HepG2 (cell line): ENCODE measurements around the gene POLA2.

Source experiments
- BHLHE40 ChIP-seq: IDR thresholded peaks from 2 replicates; pipeline ENCODE4 v1.6.1; 2011; ENCODE audit warnings: low read length, improper control_type of control experiment
- FOSL1 ChIP-seq: sonication (generic); formaldehyde crosslinking; IDR thresholded peaks from 2 replicates; pipeline ENCODE4 v1.9.0; 2021; ENCODE audit warnings: missing genetic modification reagents, borderline replicate concordance
- GTF3A ChIP-seq: sonication (generic); formaldehyde crosslinking; conservative IDR thresholded peaks from 2 replicates; pipeline ENCODE4 v1.4.0; 2020; ENCODE audit warnings: mild to moderate bottlenecking, missing genetic modification reagents
- MAZ ChIP-seq, 2 experiments: sonication (generic) in 1 of 2; formaldehyde crosslinking in 1 of 2; IDR thresholded peaks; 2 replicates each; pipeline versions ENCODE4 v1.5.0 to v1.6.1; 2012 to 2020; ENCODE audit warnings: low read depth in 2 of 2, mild to moderate bottlenecking in 2 of 2, borderline replicate concordance in 1 of 2, improper control_type of control experiment in 1 of 2, low read length in 1 of 2, missing genetic modification reagents in 1 of 2, moderate library complexity in 1 of 2
- NR3C1 ChIP-seq: sonication (generic); formaldehyde crosslinking; IDR thresholded peaks from 2 replicates; pipeline ENCODE4 v1.4.0; 2020; ENCODE audit warnings: missing genetic modification reagents
- PRPF4 ChIP-seq: fragments of 200-400 bp; formaldehyde crosslinking; IDR thresholded peaks from 2 replicates; pipeline ENCODE4 v1.6.1; 2016; ENCODE audit warnings: low read length, low read depth; ENCODE audit not compliant: poor library complexity, severe bottlenecking
- REST ChIP-seq, 2 experiments: IDR thresholded peaks; 2 replicates each; pipeline ENCODE4 v1.6.1; 2011 to 2012; ENCODE audit warnings: low read length in 2 of 2, borderline replicate concordance in 1 of 2, low read depth in 1 of 2, mild to moderate bottlenecking in 1 of 2, moderate library complexity in 1 of 2
- STAT6 ChIP-seq: sonication (generic); formaldehyde crosslinking; IDR thresholded peaks from 2 replicates; pipeline ENCODE4 v1.4.0; 2020; ENCODE audit warnings: missing genetic modification reagents, mild to moderate bottlenecking, borderline replicate concordance
- THAP9 ChIP-seq: sonication (generic); formaldehyde crosslinking; IDR thresholded peaks from 2 replicates; pipeline ENCODE4; 2020; ENCODE audit warnings: missing genetic modification reagents, mild to moderate bottlenecking, borderline replicate concordance
- ZBTB3 ChIP-seq: sonication (generic); formaldehyde crosslinking; IDR thresholded peaks from 2 replicates; pipeline ENCODE4 v1.4.0; 2020; ENCODE audit warnings: low read depth, mild to moderate bottlenecking, moderate library complexity, missing genetic modification reagents, borderline replicate concordance
- ZNF383 ChIP-seq: sonication (generic); formaldehyde crosslinking; IDR thresholded peaks from 2 replicates; pipeline ENCODE4 v1.4.0; 2020; ENCODE audit warnings: missing genetic modification reagents, mild to moderate bottlenecking, borderline replicate concordance
- ZNF446 ChIP-seq: sonication (generic); formaldehyde crosslinking; IDR thresholded peaks from 2 replicates; pipeline ENCODE4 v1.5.0; 2020; ENCODE audit warnings: mild to moderate bottlenecking, missing genetic modification reagents

- TF ChIP-seq STAT6 (CRISPR knock-in tag) (no peak), NR3C1 (no peak), FOSL1 (no peak), THAP9 (CRISPR knock-in tag) (no peak), ZNF383 (CRISPR knock-in tag) (no peak), ZBTB3 (CRISPR knock-in tag) (no peak), MAZ (IDR thresholded peaks at IDR 0.05; ENCODE audit: borderline replicate concordance, low read depth, low read length) (no peak), MAZ (CRISPR knock-in tag; IDR thresholded peaks at IDR 0.05; ENCODE audit: low read depth) (no peak), BHLHE40 (no peak), PRPF4 (no peak), GTF3A (CRISPR knock-in tag) (no peak), ZNF446 (no peak), REST (IDR thresholded peaks at IDR 0.05; ENCODE audit: borderline replicate concordance in 1 of 2, low read depth in 1 of 2, low read length in 2 of 2) (no peak)
Measured at GRCh38 chr11:65226103-65226442, 35.7 kb upstream of the POLA2 start.
